Measurements from ENCODE around the gene SHTN1. TPM values are rescaled to one million over a fixed set of nuclear protein-coding genes. Genes with fewer than 3 reads are reported as not detected.

The SHTN1 gene
- total and polyA plus RNA-seq, 10 of the 15 experiments (the other 5 are each of a cell fraction or from before 2014, with no cell fraction given), result 0.79 to 4.0 (median 2.0) TPM

- Histone ChIP-seq H3K79me2 (ENCODE audit: control insufficient read depth, insufficient read depth, low read length) (no peaks in the 10 kb centered on the region), H4K20me1 (ENCODE audit: control insufficient read depth, insufficient read depth) (no peaks in the 10 kb centered on the region), H3K9me3 (replicated peaks; ENCODE audit: control insufficient read depth, insufficient read depth, low read length) (no peaks in the 10 kb centered on the region), H3K4me2 (ENCODE audit: control insufficient read depth, insufficient read depth) (no peak overlapping the region), H3K36me3 (ENCODE audit: control insufficient read depth in 2 of 2, insufficient read depth in 2 of 2, low read length in 1 of 2) (no peaks in the 10 kb centered on the region), H3K27ac (ENCODE audit: control insufficient read depth, insufficient read depth) (no peak overlapping the region), H3K9ac (ENCODE audit: control insufficient read depth, insufficient read depth, low read length) (no peak overlapping the region), H3K27me3 (replicated peaks in 1 of 2; ENCODE audit: control insufficient read depth in 2 of 2, insufficient read depth in 2 of 2, low read length in 1 of 2) (no peaks in the 10 kb centered on the region), H3K4me3 (no peak overlapping the region), H3K4me1 (ENCODE audit: control insufficient read depth, insufficient read depth, low read length) (no peaks in the 10 kb centered on the region), H2AFZ (ENCODE audit: control insufficient read depth, low read depth, low read length) (no peak overlapping the region)
- SMC1A ChIA-PET (ENCODE audit: uncharacterized antibody, unreplicated experiment), result no interaction called here
- intact Hi-C loops (cut with micrococcal nuclease; ENCODE audit: unreplicated experiment), result no loop called here
- CTCF ChIA-PET, result no interaction called here
- no peak for ATAC-seq
- WGBS (ENCODE audit: insufficient coverage, insufficient replicate concordance, low lambda C conversion rate, missing lambda C conversion rate), result 0% methylated on average over 2 of the region's 2 CpGs
- TF ChIP-seq, protein P1, sequence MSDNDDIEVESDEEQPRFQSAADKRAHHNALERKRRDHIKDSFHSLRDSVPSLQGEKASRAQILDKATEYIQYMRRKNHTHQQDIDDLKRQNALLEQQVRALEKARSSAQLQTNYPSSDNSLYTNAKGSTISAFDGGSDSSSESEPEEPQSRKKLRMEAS (IDR thresholded peaks at IDR 0.05; ENCODE audit: low read depth, low read length), result no peak
- TF ChIP-seq ZBTB40 (IDR thresholded peaks at IDR 0.05; ENCODE audit: borderline replicate concordance) (no peak), CHD4 (IDR thresholded peaks at IDR 0.05) (no peak), RELB (IDR thresholded peaks at IDR 0.05; ENCODE audit: low read depth) (no peak), NR2F1 (conservative IDR thresholded peaks at IDR 0.05) (no peak), HCFC1 (IDR thresholded peaks at IDR 0.05; ENCODE audit: low read length) (no peak)
- RAD21 ChIA-PET (ENCODE audit: unreplicated experiment), result no interaction called here
- FAIRE-seq, result no peak
- no TSS peak for BruUV-seq (replicated peaks)
- POLR2A ChIA-PET, result no interaction called here
- DNase-seq (ENCODE audit: low read depth, low spot score), result no peak
- in situ Hi-C loops (cut with MboI), result no loop called here
Observed at GRCh38 chr10:116861796-116862195, 143.2 kb downstream of the SHTN1 start.

All from GM12878 (cell line).